K562 (cell line): ENCODE results near the gene CD68. TPM values are rescaled to one million over a fixed set of nuclear protein-coding genes. Genes with fewer than 3 reads are reported as not detected.

ENCODE experiments used
- ARID2 ChIP-seq: fragments of 450-650 bp; IDR thresholded peaks from 2 replicates; pipeline ENCODE4 v1.6.1; 2017; ENCODE audit warnings: antibody characterized with exemption, mild to moderate bottlenecking
- BRF1 ChIP-seq: IDR thresholded peaks from 3 replicates; pipeline ENCODE4 v1.6.1; 2011; ENCODE audit warnings: borderline replicate concordance, mild to moderate bottlenecking; ENCODE audit not compliant: insufficient read length; ENCODE audit errors: extremely low read depth
- FOXA3 ChIP-seq, 2 experiments: fragments of 450-650 bp in 1 of 2; sonication (generic) in 1 of 2; formaldehyde crosslinking; IDR thresholded peaks in 1 of 2; conservative IDR thresholded peaks in 1 of 2; 2 replicates each; pipeline versions ENCODE4 v1.4.0 to v1.8.0; 2020 to 2022; ENCODE audit warnings: mild to moderate bottlenecking in 2 of 2, missing genetic modification reagents in 1 of 2
- FOXP1 ChIP-seq: sonication (generic); formaldehyde crosslinking; IDR thresholded peaks from 2 replicates; pipeline ENCODE4 v1.8.0; 2022; ENCODE audit warnings: mild to moderate bottlenecking, missing genetic modification reagents
- GABPA ChIP-seq: fragments of 200-800 bp; sonication (Bioruptor generic); conservative IDR thresholded peaks from 2 replicates; pipeline ENCODE4 v1.6.1; 2016; ENCODE audit warnings: low read depth, missing genetic modification characterization, missing compliant biosample characterization
- MAFF ChIP-seq: IDR thresholded peaks from 2 replicates; pipeline ENCODE4 v1.6.1; 2012; ENCODE audit warnings: low read length, improper control_type of control experiment
- MLX ChIP-seq, 2 experiments: fragments of 450-650 bp in 1 of 2; sonication (generic) in 1 of 2; formaldehyde crosslinking; conservative IDR thresholded peaks; 2 replicates each; pipeline versions ENCODE4 v1.4.0 to v1.8.1; 2020 to 2022; ENCODE audit warnings: mild to moderate bottlenecking in 1 of 2, missing genetic modification reagents in 1 of 2
- MNT ChIP-seq, 2 experiments: fragments of 450-650 bp; conservative IDR thresholded peaks; 2 replicates each; pipeline ENCODE4 v1.6.1; 2017; ENCODE audit warnings: mild to moderate bottlenecking in 2 of 2, moderate library complexity in 2 of 2
- NFYB ChIP-seq: IDR thresholded peaks from 2 replicates; pipeline ENCODE4 v1.6.1; 2011; ENCODE audit warnings: mild to moderate bottlenecking, moderate library complexity; ENCODE audit not compliant: insufficient read length; ENCODE audit errors: extremely low read depth
- POLR2A ChIP-seq: fragments of 450-650 bp; conservative IDR thresholded peaks from 2 replicates; pipeline ENCODE4 v1.6.1; 2016
- SP2 ChIP-seq: IDR thresholded peaks from 2 replicates; pipeline ENCODE4 v1.6.1; 2011; ENCODE audit warnings: mild to moderate bottlenecking, low read depth, low read length, moderate library complexity; ENCODE audit not compliant: poor library complexity, severe bottlenecking; ENCODE audit errors: extremely low read depth
- ZNF174 ChIP-seq: fragments of 250-450 bp; sonication (Bioruptor Pico); IDR thresholded peaks from 2 replicates; pipeline ENCODE4 v1.4.0; 2020; ENCODE audit warnings: mild to moderate bottlenecking
- polyA plus RNA-seq, 8 experiments: library from polyadenylated mRNA; depleted of rRNA in 4 of 8; stranded (reverse) in 5 of 8; unstranded in 3 of 8; fragments of >200 nt; fragmentation: Nextera tagmentation in 2 of 8; fragmentation: Illumina TruSeq in 1 of 8; extraction: Ambion mirVana in 2 of 8; extraction: Trizol in 1 of 8; gene quantifications; 2 replicates each; pipeline versions ENCODE4 v1.2.1 to v1.2.3, GENCODE V29; 2011 to 2014; ENCODE audit warnings: inconsistent platforms in 1 of 8, missing spikeins in 1 of 8
- total RNA-seq, 7 experiments: library from RNA; depleted of rRNA in 6 of 7; stranded (reverse); fragments of >200 nt in 6 of 7; fragmentation: Illumina TruSeq in 2 of 7; extraction: Trizol in 2 of 7; gene quantifications; 2 replicates each; pipeline versions ENCODE4 v1.2.1 to v1.2.3, GENCODE V29; 2011 to 2021; ENCODE audit warnings: low replicate concordance in 1 of 7
- TF ChIP-seq, protein P1 (sequence below): fragments of 200-600 bp; sonication (generic); IDR thresholded peaks from one replicate; pipeline ENCODE4 v1.6.1; 2012; ENCODE audit warnings: mild to moderate bottlenecking, low read depth, low read length, inconsistent platforms

Gene CD68
- total and polyA plus RNA-seq, 9 of the 15 experiments (the other 6 are each of a cell fraction or from before 2014, with no cell fraction given): 28.2 to 89.8 (median 37.7) TPM

GRCh38 chr17:7614425-7615264 is 35.2 kb downstream of the CD68 start, which contains the start of gene FXR2 (continued):
- peak in 1 of 2 experiments; percentile 54; a peak in 2 of 4 replicates for TF ChIP-seq MNT (conservative IDR thresholded peaks at IDR 0.05)
- TF ChIP-seq, protein P1, sequence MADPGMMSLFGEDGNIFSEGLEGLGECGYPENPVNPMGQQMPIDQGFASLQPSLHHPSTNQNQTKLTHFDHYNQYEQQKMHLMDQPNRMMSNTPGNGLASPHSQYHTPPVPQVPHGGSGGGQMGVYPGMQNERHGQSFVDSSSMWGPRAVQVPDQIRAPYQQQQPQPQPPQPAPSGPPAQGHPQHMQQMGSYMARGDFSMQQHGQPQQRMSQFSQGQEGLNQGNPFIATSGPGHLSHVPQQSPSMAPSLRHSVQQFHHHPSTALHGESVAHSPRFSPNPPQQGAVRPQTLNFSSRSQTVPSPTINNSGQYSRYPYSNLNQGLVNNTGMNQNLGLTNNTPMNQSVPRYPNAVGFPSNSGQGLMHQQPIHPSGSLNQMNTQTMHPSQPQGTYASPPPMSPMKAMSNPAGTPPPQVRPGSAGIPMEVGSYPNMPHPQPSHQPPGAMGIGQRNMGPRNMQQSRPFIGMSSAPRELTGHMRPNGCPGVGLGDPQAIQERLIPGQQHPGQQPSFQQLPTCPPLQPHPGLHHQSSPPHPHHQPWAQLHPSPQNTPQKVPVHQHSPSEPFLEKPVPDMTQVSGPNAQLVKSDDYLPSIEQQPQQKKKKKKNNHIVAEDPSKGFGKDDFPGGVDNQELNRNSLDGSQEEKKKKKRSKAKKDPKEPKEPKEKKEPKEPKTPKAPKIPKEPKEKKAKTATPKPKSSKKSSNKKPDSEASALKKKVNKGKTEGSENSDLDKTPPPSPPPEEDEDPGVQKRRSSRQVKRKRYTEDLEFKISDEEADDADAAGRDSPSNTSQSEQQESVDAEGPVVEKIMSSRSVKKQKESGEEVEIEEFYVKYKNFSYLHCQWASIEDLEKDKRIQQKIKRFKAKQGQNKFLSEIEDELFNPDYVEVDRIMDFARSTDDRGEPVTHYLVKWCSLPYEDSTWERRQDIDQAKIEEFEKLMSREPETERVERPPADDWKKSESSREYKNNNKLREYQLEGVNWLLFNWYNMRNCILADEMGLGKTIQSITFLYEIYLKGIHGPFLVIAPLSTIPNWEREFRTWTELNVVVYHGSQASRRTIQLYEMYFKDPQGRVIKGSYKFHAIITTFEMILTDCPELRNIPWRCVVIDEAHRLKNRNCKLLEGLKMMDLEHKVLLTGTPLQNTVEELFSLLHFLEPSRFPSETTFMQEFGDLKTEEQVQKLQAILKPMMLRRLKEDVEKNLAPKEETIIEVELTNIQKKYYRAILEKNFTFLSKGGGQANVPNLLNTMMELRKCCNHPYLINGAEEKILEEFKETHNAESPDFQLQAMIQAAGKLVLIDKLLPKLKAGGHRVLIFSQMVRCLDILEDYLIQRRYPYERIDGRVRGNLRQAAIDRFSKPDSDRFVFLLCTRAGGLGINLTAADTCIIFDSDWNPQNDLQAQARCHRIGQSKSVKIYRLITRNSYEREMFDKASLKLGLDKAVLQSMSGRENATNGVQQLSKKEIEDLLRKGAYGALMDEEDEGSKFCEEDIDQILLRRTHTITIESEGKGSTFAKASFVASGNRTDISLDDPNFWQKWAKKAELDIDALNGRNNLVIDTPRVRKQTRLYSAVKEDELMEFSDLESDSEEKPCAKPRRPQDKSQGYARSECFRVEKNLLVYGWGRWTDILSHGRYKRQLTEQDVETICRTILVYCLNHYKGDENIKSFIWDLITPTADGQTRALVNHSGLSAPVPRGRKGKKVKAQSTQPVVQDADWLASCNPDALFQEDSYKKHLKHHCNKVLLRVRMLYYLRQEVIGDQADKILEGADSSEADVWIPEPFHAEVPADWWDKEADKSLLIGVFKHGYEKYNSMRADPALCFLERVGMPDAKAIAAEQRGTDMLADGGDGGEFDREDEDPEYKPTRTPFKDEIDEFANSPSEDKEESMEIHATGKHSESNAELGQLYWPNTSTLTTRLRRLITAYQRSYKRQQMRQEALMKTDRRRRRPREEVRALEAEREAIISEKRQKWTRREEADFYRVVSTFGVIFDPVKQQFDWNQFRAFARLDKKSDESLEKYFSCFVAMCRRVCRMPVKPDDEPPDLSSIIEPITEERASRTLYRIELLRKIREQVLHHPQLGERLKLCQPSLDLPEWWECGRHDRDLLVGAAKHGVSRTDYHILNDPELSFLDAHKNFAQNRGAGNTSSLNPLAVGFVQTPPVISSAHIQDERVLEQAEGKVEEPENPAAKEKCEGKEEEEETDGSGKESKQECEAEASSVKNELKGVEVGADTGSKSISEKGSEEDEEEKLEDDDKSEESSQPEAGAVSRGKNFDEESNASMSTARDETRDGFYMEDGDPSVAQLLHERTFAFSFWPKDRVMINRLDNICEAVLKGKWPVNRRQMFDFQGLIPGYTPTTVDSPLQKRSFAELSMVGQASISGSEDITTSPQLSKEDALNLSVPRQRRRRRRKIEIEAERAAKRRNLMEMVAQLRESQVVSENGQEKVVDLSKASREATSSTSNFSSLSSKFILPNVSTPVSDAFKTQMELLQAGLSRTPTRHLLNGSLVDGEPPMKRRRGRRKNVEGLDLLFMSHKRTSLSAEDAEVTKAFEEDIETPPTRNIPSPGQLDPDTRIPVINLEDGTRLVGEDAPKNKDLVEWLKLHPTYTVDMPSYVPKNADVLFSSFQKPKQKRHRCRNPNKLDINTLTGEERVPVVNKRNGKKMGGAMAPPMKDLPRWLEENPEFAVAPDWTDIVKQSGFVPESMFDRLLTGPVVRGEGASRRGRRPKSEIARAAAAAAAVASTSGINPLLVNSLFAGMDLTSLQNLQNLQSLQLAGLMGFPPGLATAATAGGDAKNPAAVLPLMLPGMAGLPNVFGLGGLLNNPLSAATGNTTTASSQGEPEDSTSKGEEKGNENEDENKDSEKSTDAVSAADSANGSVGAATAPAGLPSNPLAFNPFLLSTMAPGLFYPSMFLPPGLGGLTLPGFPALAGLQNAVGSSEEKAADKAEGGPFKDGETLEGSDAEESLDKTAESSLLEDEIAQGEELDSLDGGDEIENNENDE: no peak
- no peak for TF ChIP-seq POLR2A
- peak; percentile 31 for TF ChIP-seq SP2
- TF ChIP-seq NFYB: peak; percentile 67
- TF ChIP-seq ZNF174 (CRISPR knock-in tag): no peak
- no peak for TF ChIP-seq GABPA (tag)
- no peak for TF ChIP-seq MAFF
- TF ChIP-seq BRF1: no peak
- no peak for TF ChIP-seq FOXP1 (CRISPR knock-in tag)
- no peak for TF ChIP-seq FOXA3 (CRISPR knock-in tag; conservative IDR thresholded peaks at IDR 0.05 in 1 of 2, IDR thresholded peaks at IDR 0.05 in 1 of 2)
- TF ChIP-seq MLX (CRISPR knock-in tag; conservative IDR thresholded peaks at IDR 0.05): no peak
- no peak for TF ChIP-seq ARID2
